Erythroblast (primary cell): ENCODE data around the gene TRPM7.
"Not testable (repeated sequence)": the region's sequence is repeated elsewhere in the genome, so short reads cannot be mapped to it uniquely, and the experiment has no call there.

Experiments
- DNase-seq, 2 experiments: peaks; one replicate each; lab custom pipeline; 2025; lab: John Stamatoyannopoulos, UW
- GATA1 ChIP-seq: IDR thresholded peaks from 2 replicates; pipeline ENCODE4 v1.6.1; 2011; ENCODE audit warnings: low read depth, mild to moderate bottlenecking, control low read depth, low read length, moderate library complexity
- POLR2A ChIP-seq: IDR thresholded peaks from 2 replicates; pipeline ENCODE4 v1.6.1; 2011; ENCODE audit warnings: mild to moderate bottlenecking, low read length

The TRPM7 gene

GRCh38 chr15:50576166-50576565 is 110.4 kb downstream of the TRPM7 start:
- TF ChIP-seq POLR2A: no peak
- no peak for TF ChIP-seq GATA1
- DNase-seq: no peak

GRCh38 chr15:50573842-50574241 is 112.8 kb downstream of the TRPM7 start:
- DNase-seq: not testable (repeated sequence)

- DNase-seq: no peak
- TF ChIP-seq POLR2A (no peak), GATA1 (no peak)
Measured at GRCh38 chr15:50563756-50564155, 122.8 kb downstream of the TRPM7 start.

GRCh38 chr15:50562735-50563640 is 123.6 kb downstream of the TRPM7 start:
- TF ChIP-seq GATA1 (no peak), POLR2A (no peak)
- no peak for DNase-seq

- TF ChIP-seq POLR2A (no peak), GATA1 (no peak)
- DNase-seq: no peak
Measured at GRCh38 chr15:50558012-50558411, 128.6 kb downstream of the TRPM7 start.

- DNase-seq: no peak
- TF ChIP-seq POLR2A: no peak
Measured at GRCh38 chr15:50556642-50557371, 129.8 kb downstream of the TRPM7 start.

- no peak for TF ChIP-seq GATA1
- TF ChIP-seq POLR2A: no peak
- DNase-seq: no peak
Measured at GRCh38 chr15:50552238-50552637, 134.4 kb downstream of the TRPM7 start.

GRCh38 chr15:50549326-50549725 is 137.3 kb downstream of the TRPM7 start:
- no peak for DNase-seq
- TF ChIP-seq GATA1 (no peak), POLR2A (no peak)

GRCh38 chr15:50546566-50546965 is 140.0 kb downstream of the TRPM7 start, which contains the start of gene USP50:
TSS of gene USP50 (minus strand) at chr15:50546666. CDS start at chr15:50546525, 141 bp downstream.
- TF ChIP-seq POLR2A (no peak), GATA1 (no peak)
- DNase-seq: no peak

- no peak for DNase-seq
- TF ChIP-seq POLR2A (no peak), GATA1 (no peak)
Measured at GRCh38 chr15:50544368-50544767, 142.2 kb downstream of the TRPM7 start.

GRCh38 chr15:50543556-50543955 is 143.0 kb downstream of the TRPM7 start:
- no peak for TF ChIP-seq GATA1
- no peak for TF ChIP-seq POLR2A
- DNase-seq: no peak

GRCh38 chr15:50542887-50543210 is 143.7 kb downstream of the TRPM7 start:
- no peak for TF ChIP-seq POLR2A
- no peak for TF ChIP-seq GATA1
- DNase-seq: no peak

- no peak for DNase-seq
- TF ChIP-seq GATA1: no peak
- no peak for TF ChIP-seq POLR2A
Measured at GRCh38 chr15:50531766-50532165, 154.8 kb downstream of the TRPM7 start.

- TF ChIP-seq GATA1: no peak
- no peak for TF ChIP-seq POLR2A
- no peak for DNase-seq
Measured at GRCh38 chr15:50531163-50531562, 155.4 kb downstream of the TRPM7 start.

- DNase-seq: no peak
- TF ChIP-seq GATA1: no peak
- TF ChIP-seq POLR2A: no peak
Measured at GRCh38 chr15:50523851-50524251, 162.7 kb downstream of the TRPM7 start.

- no peak for DNase-seq
Measured at GRCh38 chr15:50519740-50520425, 166.7 kb downstream of the TRPM7 start.

More at GRCh38 chr15:50519740-50520425, 166.7 kb downstream of the TRPM7 start:
- TF ChIP-seq GATA1 (no peak), POLR2A (no peak)
